Ishikawa (cell line): Measurements from ENCODE around the gene PTPRS.

ENCODE experiments used
- CEBPB ChIP-seq: IDR thresholded peaks from 2 replicates; pipeline ENCODE4 v1.6.1; 2012
- EP300 ChIP-seq: IDR thresholded peaks from 2 replicates; pipeline ENCODE4 v1.6.1; 2012; ENCODE audit warnings: borderline replicate concordance
- MAX ChIP-seq: IDR thresholded peaks from 2 replicates; pipeline ENCODE4 v1.6.1; 2012
- RAD21 ChIP-seq: IDR thresholded peaks from 2 replicates; pipeline ENCODE4 v1.6.1; 2012; ENCODE audit warnings: low read depth
- REST ChIP-seq: IDR thresholded peaks from 2 replicates; pipeline ENCODE4 v1.6.1; 2012; ENCODE audit warnings: low read depth, mild to moderate bottlenecking
- TAF1 ChIP-seq: IDR thresholded peaks from 2 replicates; pipeline ENCODE4 v1.6.1; 2012; ENCODE audit warnings: low read depth, mild to moderate bottlenecking
- TCF12 ChIP-seq: IDR thresholded peaks from 2 replicates; pipeline ENCODE4 v1.6.1; 2012; ENCODE audit warnings: low read depth
- USF1 ChIP-seq: IDR thresholded peaks from 2 replicates; pipeline ENCODE4 v1.6.1; 2012
- ZBTB7A ChIP-seq: IDR thresholded peaks from 2 replicates; pipeline ENCODE4 v1.6.1; 2012; ENCODE audit warnings: low read depth

- TF ChIP-seq CEBPB = no peak
- no peak for TF ChIP-seq TCF12
- no peak for TF ChIP-seq EP300
- no peak for TF ChIP-seq RAD21
- no peak for TF ChIP-seq ZBTB7A
- no peak for TF ChIP-seq TAF1
- TF ChIP-seq MAX = no peak
- no peak for TF ChIP-seq USF1
- no peak for TF ChIP-seq REST
Measured at GRCh38 chr19:5336195-5336965, 4.2 kb downstream of the PTPRS start.
